GM12878 (cell line): Measurements from ENCODE around the gene KRTAP5-6. TPM values are rescaled to one million over a fixed set of nuclear protein-coding genes. Genes with fewer than 3 reads are reported as not detected.

Experiments
- ATAC-seq: fragments of 200-7000 bp; cut with Tn5 transposase; 3 replicates; pipeline ENCODE4 v1.9.1; 2020; ENCODE audit warnings: mild to moderate bottlenecking, moderate library complexity
- BruUV-seq: library from RNA; stranded (reverse); fragments of 400-500 nt; replicated peaks from 2 replicates; lab custom pipeline; 2021; lab: Mats Ljungman, UMichigan
- CTCF ChIA-PET: fragments of 300-600 bp; sonication (Branson Sonifier 250); formaldehyde crosslinking; extraction: SDS; loops from one replicate; lab custom pipeline; 2021; ENCODE audit warnings: inconsistent platforms; lab: Yijun Ruan, JAX
- POLR2A ChIA-PET: fragments of 350-600 bp; formaldehyde crosslinking; extraction: SDS; loops from one replicate; lab custom pipeline; 2021; ENCODE audit warnings: inconsistent platforms; lab: Charles Lee
- RAD21 ChIA-PET: fragments of 300-600 bp; sonication (Branson Sonifier 250); formaldehyde crosslinking; loops from one replicate; lab custom pipeline; 2023; ENCODE audit warnings: antibody characterized with exemption; ENCODE audit not compliant: unreplicated experiment; lab: Charles Lee
- SMC1A ChIA-PET: fragments of 300-600 bp; sonication (Branson Sonifier 250); formaldehyde crosslinking; loops from one replicate; lab custom pipeline; 2023; ENCODE audit not compliant: unreplicated experiment, uncharacterized antibody; lab: Charles Lee
- DNase-seq: peaks from one replicate; pipeline ENCODE4 v3.0.0-alpha.2; 2011; ENCODE audit warnings: low read depth, low spot score
- FAIRE-seq: peaks from 3 replicates; lab custom pipeline; 2011; peaks lifted over from hg19 to GRCh38; lab: Jason Lieb, UNC
- H2AFZ ChIP-seq: 2 replicates; pipeline ENCODE4 v1.6.0; 2011; ENCODE audit warnings: low read depth, low read length, control low read depth; ENCODE audit not compliant: control insufficient read depth
- H3K27ac ChIP-seq: 2 replicates; pipeline ENCODE4 v1.5.1; 2011; ENCODE audit warnings: control low read depth; ENCODE audit not compliant: control insufficient read depth, insufficient read depth
- H3K27me3 ChIP-seq, 2 experiments: replicated peaks in 1 of 2; 2 replicates each; pipeline versions ENCODE4 v1.6.0 to v1.6.1; 2011; ENCODE audit warnings: low read length in 1 of 2; ENCODE audit not compliant: control insufficient read depth in 2 of 2, insufficient read depth in 2 of 2
- H3K36me3 ChIP-seq, 2 experiments: 2 replicates each; pipeline ENCODE4 v1.5.1; 2011; ENCODE audit warnings: low read length in 1 of 2; ENCODE audit not compliant: control insufficient read depth in 2 of 2, insufficient read depth in 2 of 2
- H3K4me1 ChIP-seq: 2 replicates; pipeline ENCODE4 v1.6.1; 2011; ENCODE audit warnings: mild to moderate bottlenecking, low read length, moderate library complexity, mixed read lengths; ENCODE audit not compliant: control insufficient read depth, insufficient read depth
- H3K4me2 ChIP-seq: 2 replicates; pipeline ENCODE4 v1.6.0; 2011; ENCODE audit warnings: control low read depth; ENCODE audit not compliant: control insufficient read depth, insufficient read depth
- H3K4me3 ChIP-seq: fragments of 200-600 bp; sonication (generic); 2 replicates; pipeline ENCODE4 v1.5.1; 2016
- H3K79me2 ChIP-seq: 2 replicates; pipeline ENCODE4 v1.6.0; 2011; ENCODE audit warnings: low read length; ENCODE audit not compliant: control insufficient read depth, insufficient read depth
- H3K9ac ChIP-seq: 2 replicates; pipeline ENCODE4 v1.8.0; 2011; ENCODE audit warnings: low read length, control low read depth, mixed read lengths; ENCODE audit not compliant: control insufficient read depth, insufficient read depth
- H3K9me3 ChIP-seq: replicated peaks from 3 replicates; pipeline ENCODE4 v1.5.1; 2011; ENCODE audit warnings: mild to moderate bottlenecking, low read length; ENCODE audit not compliant: control insufficient read depth, insufficient read depth
- H4K20me1 ChIP-seq: 2 replicates; pipeline ENCODE4 v1.6.0; 2011; ENCODE audit not compliant: control insufficient read depth, insufficient read depth
- BCL11A ChIP-seq: IDR thresholded peaks from 2 replicates; pipeline ENCODE4 v1.6.1; 2011; ENCODE audit warnings: low read depth, low read length
- CHD4 ChIP-seq: fragments of 200-600 bp; sonication (generic); IDR thresholded peaks from 2 replicates; pipeline ENCODE4 v1.6.1; 2016; ENCODE audit warnings: mild to moderate bottlenecking
- EGR1 ChIP-seq, 2 experiments: IDR thresholded peaks; 1 replicate in 1 of 2; 2 replicates in 1 of 2; pipeline ENCODE4 v1.6.1; 2011 to 2012; ENCODE audit warnings: low read depth in 2 of 2, low read length in 2 of 2, borderline replicate concordance in 1 of 2, mild to moderate bottlenecking in 1 of 2, moderate library complexity in 1 of 2
- ESRRA ChIP-seq: IDR thresholded peaks from 2 replicates; pipeline ENCODE4 v1.6.1; 2012; ENCODE audit warnings: mild to moderate bottlenecking, low read length, improper control_type of control experiment
- IKZF2 ChIP-seq, 2 experiments: fragments of 450-650 bp; IDR thresholded peaks; 2 replicates each; pipeline ENCODE4 v1.6.1; 2017; ENCODE audit warnings: mild to moderate bottlenecking in 2 of 2, moderate library complexity in 2 of 2
- NBN ChIP-seq: fragments of 450-650 bp; IDR thresholded peaks from 2 replicates; pipeline ENCODE4 v1.6.1; 2016
- NFYA ChIP-seq: IDR thresholded peaks from 2 replicates; pipeline ENCODE4 v1.6.1; 2011; ENCODE audit warnings: low read depth, mild to moderate bottlenecking, low read length, improper control_type of control experiment, borderline replicate concordance
- SMAD1 ChIP-seq: fragments of 450-650 bp; IDR thresholded peaks from 2 replicates; pipeline ENCODE4 v1.6.1; 2018; ENCODE audit warnings: mild to moderate bottlenecking, low read depth; ENCODE audit not compliant: partially characterized antibody
- SMC3 ChIP-seq: IDR thresholded peaks from 2 replicates; pipeline ENCODE4 v1.6.1; 2011; ENCODE audit warnings: low read length, improper control_type of control experiment, borderline replicate concordance
- SREBF2 ChIP-seq: IDR thresholded peaks from 2 replicates; pipeline ENCODE4 v1.6.1; 2012; ENCODE audit warnings: mild to moderate bottlenecking, low read length
- SRF ChIP-seq, 2 experiments: IDR thresholded peaks; 2 replicates each; pipeline ENCODE4 v1.6.1; 2011; ENCODE audit warnings: low read depth in 2 of 2, low read length in 2 of 2, mild to moderate bottlenecking in 1 of 2, moderate library complexity in 1 of 2
- YY1 ChIP-seq: IDR thresholded peaks from 2 replicates; pipeline ENCODE4 v1.6.1; 2011; ENCODE audit warnings: low read depth, mild to moderate bottlenecking, low read length
- WGBS: methylation state at CpG from one replicate; pipeline ENCODE4 v1.1.6; 2016; ENCODE audit warnings: low lambda C conversion rate; ENCODE audit not compliant: insufficient replicate concordance, insufficient coverage; ENCODE audit errors: missing lambda C conversion rate; 5-methylcytosine and 5-hydroxymethylcytosine counted together
- in situ Hi-C: fragments of 300-500 bp; cut with MboI; formaldehyde crosslinking; loops from 9 replicates; pipeline ENCODE4 v1.14.3; 2018; ENCODE audit warnings: mixed read lengths
- intact Hi-C: fragments of 100-400 bp; cut with micrococcal nuclease; formaldehyde crosslinking; loops from one replicate; pipeline ENCODE4 v1.14.2; 2022; ENCODE audit not compliant: unreplicated experiment
- polyA plus RNA-seq, 11 experiments: library from polyadenylated mRNA; depleted of rRNA in 4 of 11; unstranded in 6 of 11; stranded (reverse) in 5 of 11; fragments of >200 nt; fragmentation: Nextera tagmentation in 4 of 11; fragmentation: Illumina TruSeq in 1 of 11; extraction: Ambion mirVana in 4 of 11; extraction: Trizol in 1 of 11; gene quantifications; 1 replicate in 1 of 11; 2 replicates in 10 of 11; pipeline versions ENCODE4 v1.2.1 to v1.2.3, GENCODE V29; 2011 to 2016; ENCODE audit warnings: inconsistent platforms in 2 of 11, missing spikeins in 2 of 11, low read depth in 1 of 11
- total RNA-seq, 4 experiments: library from RNA; depleted of rRNA in 3 of 4; stranded (reverse); fragments of >200 nt in 3 of 4; fragmentation: Illumina TruSeq in 1 of 4; extraction: Trizol in 1 of 4; gene quantifications; 2 replicates each; pipeline versions ENCODE4 v1.2.1 to v1.2.3, GENCODE V29; 2013 to 2021
- TF ChIP-seq, protein P1 (sequence below): IDR thresholded peaks from 2 replicates; pipeline ENCODE4 v1.6.1; 2012; ENCODE audit warnings: low read length, inconsistent platforms

The KRTAP5-6 gene
- total and polyA plus RNA-seq, 10 of the 15 experiments (the other 5 are each of a cell fraction or from before 2014, with no cell fraction given), result not detected

DNA sequence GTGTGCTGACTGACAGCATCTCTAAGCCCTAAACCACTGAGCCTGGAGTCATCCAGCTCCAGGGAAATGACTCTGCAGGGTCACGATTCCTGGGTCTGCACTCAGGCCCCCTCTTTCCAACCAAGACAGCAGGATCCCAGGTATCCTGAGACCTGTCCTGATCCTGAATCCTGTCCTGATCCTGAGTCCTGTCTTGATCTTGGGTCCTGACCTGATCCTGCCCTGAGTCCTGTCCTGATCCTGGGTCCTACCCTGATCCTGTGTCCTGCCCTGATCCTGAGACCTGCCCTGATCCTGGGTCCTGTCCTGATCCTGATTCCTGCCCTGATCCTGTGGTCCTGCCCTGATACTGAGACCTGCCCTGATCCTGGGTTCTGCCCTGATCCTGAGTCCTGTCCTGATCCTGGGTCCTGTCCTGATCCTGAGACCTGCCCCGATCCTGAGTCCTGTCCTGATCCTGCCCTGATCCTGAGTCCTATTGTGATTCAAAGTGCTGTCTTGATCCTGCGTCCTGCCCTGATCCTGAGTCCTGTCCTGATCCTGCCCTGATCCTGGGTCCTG is 1.4 kb upstream of the KRTAP5-6 start:
- Histone ChIP-seq H3K79me2 (no peaks in the 10 kb centered on the region), H3K27me3 (peaks cover 2 to 3% of the 10 kb centered on the region in 2 experiments; a peak in 2 of 4 replicates), H3K4me1 (no peaks in the 10 kb centered on the region), H4K20me1 (no peaks in the 10 kb centered on the region; the same call in 1 of the 2 replicates), H3K9ac (no peak overlapping the region), H3K4me2 (no peak overlapping the region), H2AFZ (no peak overlapping the region), H3K9me3 (no peaks in the 10 kb centered on the region), H3K4me3 (no peak overlapping the region), H3K27ac (no peak overlapping the region), H3K36me3 (no peaks in the 10 kb centered on the region)
- 10% methylated on average over 3 of the region's 3 CpGs for WGBS
- POLR2A ChIA-PET, result no interaction called here
- intact Hi-C loops (loop anchor here (2.0 kb wide), 1 partner anchor 455 kb away; no protein-coding TSS in a partner anchor), in situ Hi-C loops (loop anchor here (5.0 kb wide), 2 partner anchors 127 to 457 kb away; no protein-coding TSS in a partner anchor)
- no TSS peak for BruUV-seq
- TF ChIP-seq NFYA, result no peak
- no peak for TF ChIP-seq BCL11A
- TF ChIP-seq SMAD1, result no peak
- no peak for TF ChIP-seq YY1
- CTCF ChIA-PET, result interaction anchor here (2.7 to 5.7 kb wide), 4 partner anchors 12 to 456 kb away, joined by 19 to 187 read pairs (median 24); partner anchors contain the start of gene SYT8
- no peak for FAIRE-seq
- SMC1A ChIA-PET, result interaction anchor here (3.2 kb wide), 1 partner anchor 136 kb away, joined by 65 read pairs; the partner anchor contains the start of gene SYT8
- DNase-seq, result no peak
- ATAC-seq, result no peak
- RAD21 ChIA-PET, result interaction anchor here (3.5 kb wide), 1 partner anchor 306 kb away, joined by 30 read pairs; no protein-coding TSS in a partner anchor

DNA sequence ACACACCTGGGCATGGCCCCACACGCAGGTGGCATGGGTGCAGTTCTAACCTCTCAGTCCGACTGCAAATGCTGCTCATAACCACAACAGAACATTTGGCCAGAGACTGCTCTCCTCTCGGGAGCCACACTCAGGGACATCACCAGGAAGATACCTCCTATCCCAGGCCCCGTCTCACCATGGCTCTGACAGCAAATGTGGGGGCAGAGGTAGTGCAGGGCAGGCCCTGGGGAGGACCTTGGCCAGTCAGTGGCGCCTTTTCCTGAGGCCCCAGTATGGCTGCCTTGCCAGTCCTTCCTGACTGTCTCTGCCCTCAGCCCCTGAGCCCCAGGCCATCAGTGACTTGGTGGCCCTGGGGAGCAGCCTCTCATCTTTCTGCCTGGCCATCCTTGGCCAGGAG is 2.8 kb downstream of the KRTAP5-6 start:
- POLR2A ChIA-PET, result no interaction called here
- Histone ChIP-seq H3K27ac (no peak overlapping the region), H2AFZ (no peak overlapping the region), H3K36me3 (no peaks in the 10 kb centered on the region), H3K9me3 (no peaks in the 10 kb centered on the region; the same call in 2 of the 3 replicates), H3K9ac (no peak overlapping the region), H3K4me1 (no peaks in the 10 kb centered on the region), H4K20me1 (no peaks in the 10 kb centered on the region), H3K27me3 (no peaks in the 10 kb centered on the region; a peak in 1 of 4 replicates), H3K79me2 (no peaks in the 10 kb centered on the region), H3K4me2 (no peak overlapping the region), H3K4me3 (no peak overlapping the region)
- WGBS, result 18% methylated on average over 5 of the region's 5 CpGs
- CTCF ChIA-PET, result no interaction called here
- no peak for ATAC-seq
- no peak for DNase-seq
- no TSS peak for BruUV-seq
- intact Hi-C loops, result no loop called here
- RAD21 ChIA-PET, result no interaction called here
- SMC1A ChIA-PET, result no interaction called here
- in situ Hi-C loops, result loop anchor here (5.0 kb wide), 2 partner anchors 123 to 453 kb away; no protein-coding TSS in a partner anchor
- FAIRE-seq, result no peak
- TF ChIP-seq IKZF2 (IDR thresholded peaks at IDR 0.05), result no peak
- no peak for TF ChIP-seq CHD4
- TF ChIP-seq EGR1 (IDR thresholded peaks at IDR 0.05; ENCODE audit: borderline replicate concordance in 1 of 2, low read depth in 2 of 2, low read length in 2 of 2), result no peak
- no peak for TF ChIP-seq NBN
- no peak for TF ChIP-seq ESRRA
- TF ChIP-seq, protein P1, sequence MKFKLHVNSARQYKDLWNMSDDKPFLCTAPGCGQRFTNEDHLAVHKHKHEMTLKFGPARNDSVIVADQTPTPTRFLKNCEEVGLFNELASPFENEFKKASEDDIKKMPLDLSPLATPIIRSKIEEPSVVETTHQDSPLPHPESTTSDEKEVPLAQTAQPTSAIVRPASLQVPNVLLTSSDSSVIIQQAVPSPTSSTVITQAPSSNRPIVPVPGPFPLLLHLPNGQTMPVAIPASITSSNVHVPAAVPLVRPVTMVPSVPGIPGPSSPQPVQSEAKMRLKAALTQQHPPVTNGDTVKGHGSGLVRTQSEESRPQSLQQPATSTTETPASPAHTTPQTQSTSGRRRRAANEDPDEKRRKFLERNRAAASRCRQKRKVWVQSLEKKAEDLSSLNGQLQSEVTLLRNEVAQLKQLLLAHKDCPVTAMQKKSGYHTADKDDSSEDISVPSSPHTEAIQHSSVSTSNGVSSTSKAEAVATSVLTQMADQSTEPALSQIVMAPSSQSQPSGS, result no peak
- no peak for TF ChIP-seq SREBF2
- TF ChIP-seq SMC3, result no peak
- no peak for TF ChIP-seq SRF (IDR thresholded peaks at IDR 0.05; ENCODE audit: low read depth in 2 of 2, low read length in 2 of 2)
- no peak for TF ChIP-seq SMAD1
